Thyroid gland (tissue), 4 donors: Measurements from ENCODE around the gene FAM120B.
"Not testable (repeated sequence)": the region's sequence is repeated elsewhere in the genome, so short reads cannot be mapped to it uniquely, and the experiment has no call there.

Experiments used
- POLR2A ChIP-seq, 2 donors: fragments of 450-650 bp; IDR thresholded peaks; one replicate each; pipeline ENCODE4 v1.6.1; 2017; ENCODE audit warnings: antibody characterized with exemption in 2 of 2, mild to moderate bottlenecking in 2 of 2, moderate library complexity in 1 of 2
- TF ChIP-seq, protein P1 (sequence below), 6 experiments: fragments of 200-600 bp in 3 of 6; fragments of 450-650 bp in 3 of 6; sonication (generic) in 3 of 6; IDR thresholded peaks; one replicate each; pipeline ENCODE4 v1.5.1; 2016 to 2019; ENCODE audit warnings: antibody characterized with exemption in 6 of 6, mild to moderate bottlenecking in 2 of 6, inconsistent platforms in 1 of 6, moderate library complexity in 1 of 6

DNA sequence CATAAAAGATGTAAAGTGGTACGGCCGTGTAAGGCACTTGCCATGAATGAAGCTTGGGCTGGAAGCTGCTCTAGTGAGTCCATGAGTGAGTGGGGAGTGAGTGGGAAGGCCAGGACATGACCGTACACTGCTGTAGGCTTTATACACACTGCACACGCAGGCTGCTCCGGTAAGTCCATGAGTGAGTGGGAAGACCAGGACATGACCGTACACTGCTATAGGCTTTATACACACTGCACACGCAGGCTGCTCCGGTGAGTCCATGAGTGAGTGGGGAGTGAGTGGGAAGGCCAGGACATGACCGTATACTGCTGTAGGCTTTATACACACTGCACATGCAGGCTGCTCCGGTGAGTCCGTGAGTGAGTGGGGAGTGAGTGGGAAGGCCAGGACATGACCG, 41.9 kb upstream of the FAM120B start:
- TF ChIP-seq, protein P1, sequence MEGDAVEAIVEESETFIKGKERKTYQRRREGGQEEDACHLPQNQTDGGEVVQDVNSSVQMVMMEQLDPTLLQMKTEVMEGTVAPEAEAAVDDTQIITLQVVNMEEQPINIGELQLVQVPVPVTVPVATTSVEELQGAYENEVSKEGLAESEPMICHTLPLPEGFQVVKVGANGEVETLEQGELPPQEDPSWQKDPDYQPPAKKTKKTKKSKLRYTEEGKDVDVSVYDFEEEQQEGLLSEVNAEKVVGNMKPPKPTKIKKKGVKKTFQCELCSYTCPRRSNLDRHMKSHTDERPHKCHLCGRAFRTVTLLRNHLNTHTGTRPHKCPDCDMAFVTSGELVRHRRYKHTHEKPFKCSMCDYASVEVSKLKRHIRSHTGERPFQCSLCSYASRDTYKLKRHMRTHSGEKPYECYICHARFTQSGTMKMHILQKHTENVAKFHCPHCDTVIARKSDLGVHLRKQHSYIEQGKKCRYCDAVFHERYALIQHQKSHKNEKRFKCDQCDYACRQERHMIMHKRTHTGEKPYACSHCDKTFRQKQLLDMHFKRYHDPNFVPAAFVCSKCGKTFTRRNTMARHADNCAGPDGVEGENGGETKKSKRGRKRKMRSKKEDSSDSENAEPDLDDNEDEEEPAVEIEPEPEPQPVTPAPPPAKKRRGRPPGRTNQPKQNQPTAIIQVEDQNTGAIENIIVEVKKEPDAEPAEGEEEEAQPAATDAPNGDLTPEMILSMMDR (IDR thresholded peaks at IDR 0.05) = not testable (repeated sequence)
- TF ChIP-seq POLR2A (IDR thresholded peaks at IDR 0.05) = not testable (repeated sequence)
